H1 (cell line): ENCODE measurements around the gene DKK3. TPM values are rescaled to one million over a fixed set of nuclear protein-coding genes. Genes with fewer than 3 reads are reported as not detected.

Source experiments
- CTCF ChIA-PET: fragments of 300-600 bp; sonication (Branson Sonifier 250); formaldehyde crosslinking; loops from one replicate; lab custom pipeline; 2021; ENCODE audit not compliant: partially characterized antibody; lab: Charles Lee
- POLR2A ChIA-PET: fragments of 300-600 bp; sonication (Branson Sonifier 250); formaldehyde crosslinking; loops from one replicate; lab custom pipeline; 2021; ENCODE audit warnings: inconsistent platforms; ENCODE audit not compliant: partially characterized antibody; lab: Charles Lee
- DNase-seq, 2 experiments: peaks; one replicate each; pipeline versions ENCODE4 v3.0.0 to v3.0.0-alpha.2; 2010 to 2022; ENCODE audit warnings: low spot score in 2 of 2, low read depth in 1 of 2, mixed read lengths in 1 of 2
- FAIRE-seq: peaks from 2 replicates; lab custom pipeline; 2011; peaks lifted over from hg19 to GRCh38; lab: Jason Lieb, UNC
- H2AFZ ChIP-seq: 2 replicates; pipeline ENCODE4 v1.8.1; 2012; ENCODE audit warnings: low read length, inconsistent platforms
- H2AK5ac ChIP-seq: 2 replicates; pipeline ENCODE4 v1.6.1; 2013; ENCODE audit warnings: low read depth, low read length
- H2BK120ac ChIP-seq: replicated peaks from 2 replicates; pipeline ENCODE3; 2013; ENCODE audit warnings: low read depth, low read length, inconsistent platforms
- H2BK12ac ChIP-seq: 2 replicates; pipeline ENCODE4 v1.6.1; 2013; ENCODE audit warnings: low read depth, low read length
- H2BK15ac ChIP-seq: 2 replicates; pipeline ENCODE4 v1.6.1; 2013; ENCODE audit warnings: low read length
- H2BK20ac ChIP-seq: 2 replicates; pipeline ENCODE4 v1.6.1; 2013; ENCODE audit warnings: low read length
- H2BK5ac ChIP-seq: 2 replicates; pipeline ENCODE4 v1.6.1; 2013; ENCODE audit warnings: low read depth, low read length
- H3K14ac ChIP-seq: 2 replicates; pipeline ENCODE4 v1.6.1; 2013; ENCODE audit warnings: inconsistent platforms; ENCODE audit not compliant: insufficient read length
- H3K18ac ChIP-seq: 2 replicates; pipeline ENCODE4 v1.6.1; 2013; ENCODE audit warnings: low read length; ENCODE audit errors: extremely low read depth
- H3K23ac ChIP-seq: 2 replicates; pipeline ENCODE4 v1.6.1; 2013; ENCODE audit warnings: inconsistent platforms; ENCODE audit not compliant: insufficient read length
- H3K23me2 ChIP-seq: 2 replicates; pipeline ENCODE4 v1.6.1; 2013; ENCODE audit warnings: low read depth, low read length
- H3K27ac ChIP-seq: 2 replicates; pipeline ENCODE4 v1.6.1; 2011; ENCODE audit warnings: low read depth, low read length, inconsistent platforms
- H3K27me3 ChIP-seq, 4 experiments: replicated peaks in 1 of 4; 1 replicate in 1 of 4; 2 replicates in 3 of 4; pipeline versions ENCODE4 v1.6.1 to v1.8.1; 2011 to 2013; ENCODE audit warnings: low read length in 3 of 4, mild to moderate bottlenecking in 3 of 4, inconsistent platforms in 2 of 4, mixed read lengths in 2 of 4, moderate library complexity in 1 of 4; ENCODE audit not compliant: control insufficient read depth in 3 of 4, insufficient read depth in 3 of 4; ENCODE audit errors: extremely low read depth in 1 of 4
- H3K36me3 ChIP-seq, 4 experiments: 2 replicates each; pipeline versions ENCODE4 v1.6.1 to v1.8.1; 2011 to 2013; ENCODE audit warnings: mild to moderate bottlenecking in 4 of 4, low read length in 3 of 4, moderate library complexity in 2 of 4, control low read depth in 1 of 4, inconsistent platforms in 1 of 4; ENCODE audit not compliant: insufficient read depth in 4 of 4, control insufficient read depth in 2 of 4
- H3K4ac ChIP-seq: replicated peaks from 2 replicates; pipeline ENCODE3; 2013; ENCODE audit warnings: low read length, low read depth, mixed read lengths, inconsistent platforms; ENCODE audit not compliant: insufficient read length
- H3K4me1 ChIP-seq, 4 experiments: replicated peaks in 1 of 4; 1 replicate in 1 of 4; 2 replicates in 3 of 4; pipeline versions ENCODE4 v1.6.1 to v1.8.1; 2011 to 2013; ENCODE audit warnings: low read length in 3 of 4, inconsistent platforms in 2 of 4, mixed read lengths in 1 of 4; ENCODE audit not compliant: insufficient read depth in 4 of 4, control insufficient read depth in 3 of 4
- H3K4me2 ChIP-seq, 2 experiments: 2 replicates each; pipeline versions ENCODE4 v1.6.1 to v1.8.1; 2011 to 2013; ENCODE audit warnings: low read depth in 2 of 2, low read length in 2 of 2, control low read depth in 1 of 2, inconsistent platforms in 1 of 2, mild to moderate bottlenecking in 1 of 2; ENCODE audit not compliant: insufficient read depth in 1 of 2
- H3K4me3 ChIP-seq, 4 experiments: fragments of 200-600, 300-600 bp in 1 of 4; sonication (generic), shearing (Covaris generic), sonication (Bioruptor Twin) in 1 of 4; 2 replicates each; pipeline versions ENCODE4 v1.5.1 to v1.8.1; 2011 to 2016; ENCODE audit warnings: low read length in 4 of 4, low read depth in 3 of 4, control low read depth in 2 of 4, inconsistent platforms in 2 of 4, mild to moderate bottlenecking in 2 of 4, mixed read lengths in 1 of 4, moderate library complexity in 1 of 4; ENCODE audit not compliant: insufficient read depth in 2 of 4; ENCODE audit errors: extremely low read depth in 1 of 4
- H3K56ac ChIP-seq: replicated peaks from 2 replicates; pipeline ENCODE3; 2013; ENCODE audit warnings: low read depth, mild to moderate bottlenecking, mixed read lengths, low read length, inconsistent platforms; ENCODE audit not compliant: insufficient read length
- H3K79me1 ChIP-seq: 2 replicates; pipeline ENCODE4 v1.6.1; 2013; ENCODE audit warnings: low read depth, low read length, control low read depth
- H3K79me2 ChIP-seq, 2 experiments: 2 replicates each; pipeline versions ENCODE4 v1.6.1 to v1.8.1; 2012 to 2013; ENCODE audit warnings: low read length in 2 of 2, mild to moderate bottlenecking in 2 of 2, inconsistent platforms in 1 of 2; ENCODE audit not compliant: insufficient read depth in 2 of 2, control insufficient read depth in 1 of 2
- H3K9ac ChIP-seq, 4 experiments: replicated peaks in 1 of 4; 1 replicate in 1 of 4; 2 replicates in 3 of 4; pipeline versions ENCODE4 v1.6.1 to v1.8.1; 2011 to 2013; ENCODE audit warnings: low read depth in 3 of 4, low read length in 3 of 4, control low read depth in 2 of 4, mild to moderate bottlenecking in 2 of 4, moderate library complexity in 2 of 4, inconsistent platforms in 1 of 4; ENCODE audit errors: extremely low read depth in 1 of 4
- H3K9me3 ChIP-seq, 2 experiments: 2 replicates each; pipeline versions ENCODE4 v1.6.1 to v1.8.1; 2012 to 2013; ENCODE audit warnings: mild to moderate bottlenecking in 2 of 2, moderate library complexity in 2 of 2, control low read depth in 1 of 2, inconsistent platforms in 1 of 2, low read depth in 1 of 2, low read length in 1 of 2, mixed read lengths in 1 of 2; ENCODE audit not compliant: insufficient read depth in 2 of 2
- H4K20me1 ChIP-seq, 2 experiments: replicated peaks in 1 of 2; 2 replicates each; pipeline versions ENCODE3 to v1.8.1; 2011 to 2013; ENCODE audit warnings: inconsistent platforms in 2 of 2, low read length in 2 of 2, mild to moderate bottlenecking in 1 of 2; ENCODE audit not compliant: insufficient read depth in 2 of 2, control insufficient read depth in 1 of 2
- H4K5ac ChIP-seq: 2 replicates; pipeline ENCODE4 v1.6.1; 2013; ENCODE audit warnings: low read length, low read depth, mixed read lengths, inconsistent platforms; ENCODE audit not compliant: insufficient read length
- H4K8ac ChIP-seq: 2 replicates; pipeline ENCODE4 v1.8.0; 2013; ENCODE audit warnings: mild to moderate bottlenecking, moderate library complexity, low read length, inconsistent platforms; ENCODE audit not compliant: insufficient read depth; ENCODE audit errors: extremely low read depth
- H4K91ac ChIP-seq: replicated peaks from 2 replicates; pipeline ENCODE3; 2013; ENCODE audit warnings: low read length, mixed read lengths, inconsistent platforms; ENCODE audit not compliant: insufficient read length
- CBX5 ChIP-seq: fragments of 300-800, 300-1000 bp; sonication (generic); IDR thresholded peaks from 2 replicates; pipeline ENCODE4 v1.7.1; 2016; ENCODE audit warnings: antibody characterized with exemption, low read length, low read depth
- WGBS, 2 experiments: shearing (Covaris generic) in 1 of 2; methylation state at CpG; one replicate each; pipeline versions ENCODE4 v1.1.6 to v1.1.7; 2013 to 2015; ENCODE audit warnings: low lambda C conversion rate in 2 of 2, mixed read lengths in 2 of 2, inconsistent platforms in 1 of 2, low coverage in 1 of 2, missing lambda C conversion rate in 1 of 2; ENCODE audit not compliant: insufficient replicate concordance in 2 of 2, insufficient coverage in 1 of 2, insufficient read length in 1 of 2; ENCODE audit errors: extremely low coverage in 1 of 2, missing lambda C conversion rate in 1 of 2; 5-methylcytosine and 5-hydroxymethylcytosine counted together
- polyA plus RNA-seq, 7 experiments: library from polyadenylated mRNA; depleted of rRNA in 3 of 7; stranded (reverse) in 5 of 7; unstranded in 2 of 7; fragments of >200 nt in 5 of 7; fragments of 200-250 nt in 2 of 7; gene quantifications; 1 replicate in 5 of 7; 2 replicates in 1 of 7; 4 replicates in 1 of 7; pipeline versions ENCODE4 v1.2.1 to v1.2.3, GENCODE V29; 2011 to 2013; ENCODE audit warnings: missing spikeins in 2 of 7, mixed read lengths in 2 of 7
- total RNA-seq: library from RNA; stranded (reverse); fragmentation: NEBNext Ultra II Directional; extraction: Animal tissue kit (Norgen Biotek cat#: 25700); gene quantifications from 2 replicates; pipeline ENCODE4 v1.2.1, GENCODE V29; 2021

The DKK3 gene
- total and polyA plus RNA-seq, 2 of the 8 experiments (the other 6 are each of a cell fraction or from before 2014, with no cell fraction given), result 30.0 to 40.1 TPM

DNA sequence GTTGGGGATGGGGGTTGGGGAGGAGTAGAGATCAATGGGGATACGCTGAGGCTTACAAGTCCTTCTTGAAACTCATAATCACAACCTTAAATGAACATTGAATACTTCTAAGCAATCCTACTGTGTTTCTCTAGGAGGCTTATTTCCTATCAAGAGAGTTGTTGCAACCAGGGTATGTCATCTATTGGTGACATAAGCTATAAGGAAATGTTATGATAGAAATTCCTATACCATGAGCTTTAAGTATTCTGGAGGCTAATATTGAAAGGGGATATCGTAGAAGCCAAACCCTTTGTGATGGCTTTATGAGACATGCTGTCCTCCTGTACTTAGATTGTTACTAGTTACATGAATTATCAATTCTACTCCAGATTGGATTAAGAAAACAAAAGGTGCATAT is 72.9 kb downstream of the DKK3 start:
- no peak overlapping the region for H3K4ac ChIP-seq
- no peak for TF ChIP-seq CBX5
- POLR2A ChIA-PET, result no interaction called here

More for the DNA sequence above, 72.9 kb downstream of the DKK3 start:
- CTCF ChIA-PET, result interaction anchor here (1.2 kb wide), 1 partner anchor 31 kb away, joined by 4 read pairs; no protein-coding TSS in a partner anchor
- H3K23ac ChIP-seq, result no peak overlapping the region
- no peak overlapping the region for H4K8ac ChIP-seq
- no peak overlapping the region for H3K4me3 ChIP-seq
- peaks cover 0 to 17% (median 0%) of the 10 kb centered on the region in 4 experiments; a peak in 3 of 8 replicates for H3K36me3 ChIP-seq
- no peak overlapping the region for H3K4me2 ChIP-seq
- no peak overlapping the region for H3K9ac ChIP-seq
- H4K91ac ChIP-seq, result no peak overlapping the region
- H2BK120ac ChIP-seq, result no peak overlapping the region
- H4K20me1 ChIP-seq, result no peaks in the 10 kb centered on the region
- no peak overlapping the region for H2BK12ac ChIP-seq
- no peak overlapping the region for H2BK20ac ChIP-seq
- no peak overlapping the region for H4K5ac ChIP-seq
- H3K9me3 ChIP-seq, result no peaks in the 10 kb centered on the region
- 89% methylated on average over 2 of the region's 2 CpGs; no CpG with 5 or more reads in 1 of the 2 experiments for WGBS, 2 experiments
- H3K23me2 ChIP-seq, result no peaks in the 10 kb centered on the region
- no peaks in the 10 kb centered on the region for H3K79me1 ChIP-seq
- no peak overlapping the region for H3K18ac ChIP-seq
- H3K56ac ChIP-seq, result no peak overlapping the region
- H3K27ac ChIP-seq, result no peak overlapping the region
- H2BK15ac ChIP-seq, result no peak overlapping the region
- H2BK5ac ChIP-seq, result no peak overlapping the region
- no peaks in the 10 kb centered on the region for H3K27me3 ChIP-seq
- H3K4me1 ChIP-seq, result no peaks in the 10 kb centered on the region
- no peak overlapping the region for H2AK5ac ChIP-seq
- FAIRE-seq, result no peak
- H3K79me2 ChIP-seq, result no peaks in the 10 kb centered on the region
- no peak for DNase-seq
- no peak overlapping the region for H3K14ac ChIP-seq
- H2AFZ ChIP-seq, result no peak overlapping the region
